H1 (cell line): Measurements from ENCODE around the gene MEX3D. TPM values are rescaled to one million over a fixed set of nuclear protein-coding genes. Genes with fewer than 3 reads are reported as not detected.

Source experiments
- CTCF ChIA-PET: fragments of 300-600 bp; sonication (Branson Sonifier 250); formaldehyde crosslinking; loops from one replicate; lab custom pipeline; 2021; ENCODE audit not compliant: partially characterized antibody; lab: Charles Lee
- POLR2A ChIA-PET: fragments of 300-600 bp; sonication (Branson Sonifier 250); formaldehyde crosslinking; loops from one replicate; lab custom pipeline; 2021; ENCODE audit warnings: inconsistent platforms; ENCODE audit not compliant: partially characterized antibody; lab: Charles Lee
- DNase-seq, 2 experiments: peaks; one replicate each; pipeline versions ENCODE4 v3.0.0 to v3.0.0-alpha.2; 2010 to 2022; ENCODE audit warnings: low spot score in 2 of 2, low read depth in 1 of 2, mixed read lengths in 1 of 2
- FAIRE-seq: peaks from 2 replicates; lab custom pipeline; 2011; peaks lifted over from hg19 to GRCh38; lab: Jason Lieb, UNC
- H2AFZ ChIP-seq: 2 replicates; pipeline ENCODE4 v1.8.1; 2012; ENCODE audit warnings: low read length, inconsistent platforms
- H2AK5ac ChIP-seq: 2 replicates; pipeline ENCODE4 v1.6.1; 2013; ENCODE audit warnings: low read depth, low read length
- H2BK120ac ChIP-seq: replicated peaks from 2 replicates; pipeline ENCODE3; 2013; ENCODE audit warnings: low read depth, low read length, inconsistent platforms
- H2BK12ac ChIP-seq: 2 replicates; pipeline ENCODE4 v1.6.1; 2013; ENCODE audit warnings: low read depth, low read length
- H2BK15ac ChIP-seq: 2 replicates; pipeline ENCODE4 v1.6.1; 2013; ENCODE audit warnings: low read length
- H2BK20ac ChIP-seq: 2 replicates; pipeline ENCODE4 v1.6.1; 2013; ENCODE audit warnings: low read length
- H2BK5ac ChIP-seq: 2 replicates; pipeline ENCODE4 v1.6.1; 2013; ENCODE audit warnings: low read depth, low read length
- H3K14ac ChIP-seq: 2 replicates; pipeline ENCODE4 v1.6.1; 2013; ENCODE audit warnings: inconsistent platforms; ENCODE audit not compliant: insufficient read length
- H3K18ac ChIP-seq: 2 replicates; pipeline ENCODE4 v1.6.1; 2013; ENCODE audit warnings: low read length; ENCODE audit errors: extremely low read depth
- H3K23ac ChIP-seq: 2 replicates; pipeline ENCODE4 v1.6.1; 2013; ENCODE audit warnings: inconsistent platforms; ENCODE audit not compliant: insufficient read length
- H3K23me2 ChIP-seq: 2 replicates; pipeline ENCODE4 v1.6.1; 2013; ENCODE audit warnings: low read depth, low read length
- H3K27ac ChIP-seq: 2 replicates; pipeline ENCODE4 v1.6.1; 2011; ENCODE audit warnings: low read depth, low read length, inconsistent platforms
- H3K27me3 ChIP-seq, 4 experiments: replicated peaks in 1 of 4; 1 replicate in 1 of 4; 2 replicates in 3 of 4; pipeline versions ENCODE4 v1.6.1 to v1.8.1; 2011 to 2013; ENCODE audit warnings: low read length in 3 of 4, mild to moderate bottlenecking in 3 of 4, inconsistent platforms in 2 of 4, mixed read lengths in 2 of 4, moderate library complexity in 1 of 4; ENCODE audit not compliant: control insufficient read depth in 3 of 4, insufficient read depth in 3 of 4; ENCODE audit errors: extremely low read depth in 1 of 4
- H3K36me3 ChIP-seq, 4 experiments: 2 replicates each; pipeline versions ENCODE4 v1.6.1 to v1.8.1; 2011 to 2013; ENCODE audit warnings: mild to moderate bottlenecking in 4 of 4, low read length in 3 of 4, moderate library complexity in 2 of 4, control low read depth in 1 of 4, inconsistent platforms in 1 of 4; ENCODE audit not compliant: insufficient read depth in 4 of 4, control insufficient read depth in 2 of 4
- H3K4ac ChIP-seq: replicated peaks from 2 replicates; pipeline ENCODE3; 2013; ENCODE audit warnings: low read length, low read depth, mixed read lengths, inconsistent platforms; ENCODE audit not compliant: insufficient read length
- H3K4me1 ChIP-seq, 4 experiments: replicated peaks in 1 of 4; 1 replicate in 1 of 4; 2 replicates in 3 of 4; pipeline versions ENCODE4 v1.6.1 to v1.8.1; 2011 to 2013; ENCODE audit warnings: low read length in 3 of 4, inconsistent platforms in 2 of 4, mixed read lengths in 1 of 4; ENCODE audit not compliant: insufficient read depth in 4 of 4, control insufficient read depth in 3 of 4
- H3K4me2 ChIP-seq, 2 experiments: 2 replicates each; pipeline versions ENCODE4 v1.6.1 to v1.8.1; 2011 to 2013; ENCODE audit warnings: low read depth in 2 of 2, low read length in 2 of 2, control low read depth in 1 of 2, inconsistent platforms in 1 of 2, mild to moderate bottlenecking in 1 of 2; ENCODE audit not compliant: insufficient read depth in 1 of 2
- H3K4me3 ChIP-seq, 4 experiments: fragments of 200-600, 300-600 bp in 1 of 4; sonication (generic), shearing (Covaris generic), sonication (Bioruptor Twin) in 1 of 4; 2 replicates each; pipeline versions ENCODE4 v1.5.1 to v1.8.1; 2011 to 2016; ENCODE audit warnings: low read length in 4 of 4, low read depth in 3 of 4, control low read depth in 2 of 4, inconsistent platforms in 2 of 4, mild to moderate bottlenecking in 2 of 4, mixed read lengths in 1 of 4, moderate library complexity in 1 of 4; ENCODE audit not compliant: insufficient read depth in 2 of 4; ENCODE audit errors: extremely low read depth in 1 of 4
- H3K56ac ChIP-seq: replicated peaks from 2 replicates; pipeline ENCODE3; 2013; ENCODE audit warnings: low read depth, mild to moderate bottlenecking, mixed read lengths, low read length, inconsistent platforms; ENCODE audit not compliant: insufficient read length
- H3K79me1 ChIP-seq: 2 replicates; pipeline ENCODE4 v1.6.1; 2013; ENCODE audit warnings: low read depth, low read length, control low read depth
- H3K79me2 ChIP-seq, 2 experiments: 2 replicates each; pipeline versions ENCODE4 v1.6.1 to v1.8.1; 2012 to 2013; ENCODE audit warnings: low read length in 2 of 2, mild to moderate bottlenecking in 2 of 2, inconsistent platforms in 1 of 2; ENCODE audit not compliant: insufficient read depth in 2 of 2, control insufficient read depth in 1 of 2
- H3K9ac ChIP-seq, 4 experiments: replicated peaks in 1 of 4; 1 replicate in 1 of 4; 2 replicates in 3 of 4; pipeline versions ENCODE4 v1.6.1 to v1.8.1; 2011 to 2013; ENCODE audit warnings: low read depth in 3 of 4, low read length in 3 of 4, control low read depth in 2 of 4, mild to moderate bottlenecking in 2 of 4, moderate library complexity in 2 of 4, inconsistent platforms in 1 of 4; ENCODE audit errors: extremely low read depth in 1 of 4
- H3K9me3 ChIP-seq, 2 experiments: 2 replicates each; pipeline versions ENCODE4 v1.6.1 to v1.8.1; 2012 to 2013; ENCODE audit warnings: mild to moderate bottlenecking in 2 of 2, moderate library complexity in 2 of 2, control low read depth in 1 of 2, inconsistent platforms in 1 of 2, low read depth in 1 of 2, low read length in 1 of 2, mixed read lengths in 1 of 2; ENCODE audit not compliant: insufficient read depth in 2 of 2
- H4K20me1 ChIP-seq, 2 experiments: replicated peaks in 1 of 2; 2 replicates each; pipeline versions ENCODE3 to v1.8.1; 2011 to 2013; ENCODE audit warnings: inconsistent platforms in 2 of 2, low read length in 2 of 2, mild to moderate bottlenecking in 1 of 2; ENCODE audit not compliant: insufficient read depth in 2 of 2, control insufficient read depth in 1 of 2
- H4K5ac ChIP-seq: 2 replicates; pipeline ENCODE4 v1.6.1; 2013; ENCODE audit warnings: low read length, low read depth, mixed read lengths, inconsistent platforms; ENCODE audit not compliant: insufficient read length
- H4K8ac ChIP-seq: 2 replicates; pipeline ENCODE4 v1.8.0; 2013; ENCODE audit warnings: mild to moderate bottlenecking, moderate library complexity, low read length, inconsistent platforms; ENCODE audit not compliant: insufficient read depth; ENCODE audit errors: extremely low read depth
- H4K91ac ChIP-seq: replicated peaks from 2 replicates; pipeline ENCODE3; 2013; ENCODE audit warnings: low read length, mixed read lengths, inconsistent platforms; ENCODE audit not compliant: insufficient read length
- CHD1 ChIP-seq: IDR thresholded peaks from 2 replicates; pipeline ENCODE4 v1.6.1; 2012; ENCODE audit warnings: low read depth, low read length, improper control_type of control experiment
- CHD2 ChIP-seq: IDR thresholded peaks from 2 replicates; pipeline ENCODE4 v1.6.1; 2012; ENCODE audit warnings: low read length, improper control_type of control experiment
- EGR1 ChIP-seq: IDR thresholded peaks from 2 replicates; pipeline ENCODE4 v1.6.1; 2011; ENCODE audit warnings: low read depth, low read length, borderline replicate concordance
- GABPA ChIP-seq: IDR thresholded peaks from 2 replicates; pipeline ENCODE4 v1.6.1; 2011; ENCODE audit warnings: mild to moderate bottlenecking, low read length, moderate library complexity, borderline replicate concordance; ENCODE audit not compliant: insufficient read depth
- HDAC2 ChIP-seq, 2 experiments: fragments of 300-600 bp in 1 of 2; sonication (generic) in 1 of 2; IDR thresholded peaks; 2 replicates each; pipeline ENCODE4 v1.6.1; 2011 to 2012; ENCODE audit warnings: low read depth in 2 of 2, low read length in 2 of 2, mild to moderate bottlenecking in 2 of 2, moderate library complexity in 2 of 2, borderline replicate concordance in 1 of 2, inconsistent platforms in 1 of 2
- KDM1A ChIP-seq: fragments of 200-600, 300-600 bp; sonication (generic); IDR thresholded peaks from 2 replicates; pipeline ENCODE4 v1.7.1; 2016; ENCODE audit warnings: mild to moderate bottlenecking, low read length, borderline replicate concordance
- PHF8 ChIP-seq: fragments of 200-600 bp; sonication (generic); conservative IDR thresholded peaks from 2 replicates; pipeline ENCODE4 v1.7.1; 2012; ENCODE audit warnings: low read depth, mild to moderate bottlenecking, inconsistent platforms, low read length, moderate library complexity
- SUZ12 ChIP-seq: fragments of 200-600 bp; sonication (generic); IDR thresholded peaks from 2 replicates; pipeline ENCODE4 v1.6.1; 2012; ENCODE audit warnings: mild to moderate bottlenecking, inconsistent platforms, low read length, moderate library complexity, mixed read lengths
- TEAD4 ChIP-seq: IDR thresholded peaks from 2 replicates; pipeline ENCODE4 v1.6.1; 2012; ENCODE audit warnings: low read depth, low read length, inconsistent platforms, mixed read lengths
- ZNF274 ChIP-seq: IDR thresholded peaks from 2 replicates; pipeline ENCODE4 v1.7.0; 2012; ENCODE audit warnings: low read length, borderline replicate concordance; ENCODE audit errors: extremely low read depth
- WGBS, 2 experiments: shearing (Covaris generic) in 1 of 2; methylation state at CpG; one replicate each; pipeline versions ENCODE4 v1.1.6 to v1.1.7; 2013 to 2015; ENCODE audit warnings: low lambda C conversion rate in 2 of 2, mixed read lengths in 2 of 2, inconsistent platforms in 1 of 2, low coverage in 1 of 2, missing lambda C conversion rate in 1 of 2; ENCODE audit not compliant: insufficient replicate concordance in 2 of 2, insufficient coverage in 1 of 2, insufficient read length in 1 of 2; ENCODE audit errors: extremely low coverage in 1 of 2, missing lambda C conversion rate in 1 of 2; 5-methylcytosine and 5-hydroxymethylcytosine counted together
- polyA plus RNA-seq, 7 experiments: library from polyadenylated mRNA; depleted of rRNA in 3 of 7; stranded (reverse) in 5 of 7; unstranded in 2 of 7; fragments of >200 nt in 5 of 7; fragments of 200-250 nt in 2 of 7; gene quantifications; 1 replicate in 5 of 7; 2 replicates in 1 of 7; 4 replicates in 1 of 7; pipeline versions ENCODE4 v1.2.1 to v1.2.3, GENCODE V29; 2011 to 2013; ENCODE audit warnings: missing spikeins in 2 of 7, mixed read lengths in 2 of 7
- total RNA-seq: library from RNA; stranded (reverse); fragmentation: NEBNext Ultra II Directional; extraction: Animal tissue kit (Norgen Biotek cat#: 25700); gene quantifications from 2 replicates; pipeline ENCODE4 v1.2.1, GENCODE V29; 2021
- TF ChIP-seq, protein P1 (sequence below): IDR thresholded peaks from 2 replicates; pipeline ENCODE4 v1.6.1; 2012; ENCODE audit warnings: inconsistent platforms

The MEX3D gene
- total and polyA plus RNA-seq, 2 of the 8 experiments (the other 6 are each of a cell fraction or from before 2014, with no cell fraction given) = 20.8 to 78.8 TPM

DNA sequence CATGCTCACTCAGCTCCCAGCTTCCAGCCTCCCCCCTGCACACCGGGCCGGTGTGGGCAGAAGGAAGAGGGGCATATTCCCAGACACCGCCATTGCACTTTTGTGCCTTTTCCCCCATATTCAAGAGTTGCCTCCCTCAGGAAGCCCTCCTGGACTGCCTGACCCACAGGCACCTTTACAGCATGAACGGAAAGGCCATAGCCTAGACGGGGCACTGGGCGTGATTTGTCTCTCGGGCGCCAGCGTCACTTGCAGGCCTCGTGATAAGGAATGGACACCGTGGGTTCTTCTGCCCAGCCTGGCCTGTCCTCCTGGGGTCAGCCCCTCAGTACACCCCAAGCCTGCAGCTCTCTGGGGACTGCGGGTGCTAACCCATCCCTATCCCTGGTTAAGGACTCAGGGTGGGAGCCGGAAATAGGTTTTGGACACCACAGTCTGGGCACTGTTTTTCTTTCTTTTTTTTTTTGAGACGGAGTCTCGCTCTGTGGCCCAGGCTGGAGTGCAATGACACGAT is 38.1 kb upstream of the MEX3D start:
- Histone ChIP-seq H3K9me3 (no peaks in the 10 kb centered on the region), H2AFZ (0 out of 2 replicates have a peak overlapping the region, but pooled peaks have one; percentile 77), H3K4me2 (peak overlapping the region; percentile 63 to 96), H3K23me2 (peaks cover 8% of the 10 kb centered on the region; the same call in 1 of the 2 replicates), H3K4me1 (peaks cover 0 to 7% (median 3%) of the 10 kb centered on the region in 4 experiments; a peak in 6 of 7 replicates), H4K20me1 (peaks cover 9 to 18% of the 10 kb centered on the region in 2 experiments), H2BK12ac (no peak overlapping the region; the same call in 1 of the 2 replicates), H2BK5ac (peak overlapping the region; percentile 84), H3K79me2 (peaks cover 7 to 36% of the 10 kb centered on the region in 2 experiments), H3K18ac (peak overlapping the region; percentile 68; the same call in 1 of the 2 replicates), H3K4ac (peak overlapping the region; percentile 85), H4K8ac (no peak overlapping the region), H3K4me3 (peak overlapping the region; percentile 64 to 86 (median 72)), H4K5ac (peak overlapping the region; percentile 49), H2AK5ac (0 out of 2 replicates have a peak overlapping the region, but pooled peaks have one; percentile 26), H3K27me3 (no peaks in the 10 kb centered on the region), H3K56ac (peak overlapping the region; percentile 3), H3K36me3 (peaks cover 3 to 10% (median 4%) of the 10 kb centered on the region in 4 experiments; a peak in 7 of 8 replicates), H3K79me1 (peaks cover 10% of the 10 kb centered on the region), H4K91ac (peak overlapping the region; percentile 75), H3K27ac (peak overlapping the region; percentile 82; the same call in 1 of the 2 replicates), H2BK120ac (no peak overlapping the region), H3K23ac (no peak overlapping the region), H2BK20ac (no peak overlapping the region), H2BK15ac (peak overlapping the region; percentile 12), H3K14ac (no peak overlapping the region), H3K9ac (peak overlapping the region in 1 of 4 experiments; percentile 69; a peak in 3 of 7 replicates)
- DNase-seq (no peak), FAIRE-seq (no peak)
- POLR2A ChIA-PET = interaction anchor here (0.6 to 5.1 kb wide), 9 partner anchors 11 to 47 kb away, joined by 3 to 38 read pairs (median 3); partner anchors contain the start of gene MBD3
- 41% methylated on average over 13 of the region's 16 CpGs; no CpG with 5 or more reads in 1 of the 2 experiments for WGBS, 2 experiments
- CTCF ChIA-PET = interaction anchor here (0.5 to 5.6 kb wide), 13 partner anchors 11 to 289 kb away, joined by 3 to 36 read pairs (median 4); no protein-coding TSS in a partner anchor
- no peak for TF ChIP-seq CHD2
- no peak for TF ChIP-seq TEAD4
- TF ChIP-seq SUZ12 = no peak
- no peak for TF ChIP-seq CHD1
- TF ChIP-seq KDM1A = no peak
- TF ChIP-seq, protein P1, sequence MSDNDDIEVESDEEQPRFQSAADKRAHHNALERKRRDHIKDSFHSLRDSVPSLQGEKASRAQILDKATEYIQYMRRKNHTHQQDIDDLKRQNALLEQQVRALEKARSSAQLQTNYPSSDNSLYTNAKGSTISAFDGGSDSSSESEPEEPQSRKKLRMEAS = no peak
- TF ChIP-seq GABPA = no peak
- TF ChIP-seq HDAC2 (IDR thresholded peaks at IDR 0.05; ENCODE audit: borderline replicate concordance in 1 of 2, low read depth in 2 of 2, low read length in 2 of 2) = no peak
- TF ChIP-seq EGR1 = no peak
- TF ChIP-seq PHF8 = no peak
- TF ChIP-seq ZNF274 = no peak
